AG09309 (cell line): Measurements from ENCODE around the gene MEX3B.
"Not testable (repeated sequence)": the region's sequence is repeated elsewhere in the genome, so short reads cannot be mapped to it uniquely, and the experiment has no call there.

Experiments
- DNase-seq: peaks from one replicate; pipeline ENCODE4 v3.0.0-alpha.2; 2010; ENCODE audit warnings: low read depth
- H3K4me3 ChIP-seq: 2 replicates; pipeline ENCODE4 v1.5.1; 2011; ENCODE audit warnings: mild to moderate bottlenecking, low read depth, low read length, moderate library complexity; ENCODE audit not compliant: control insufficient read depth
- TF ChIP-seq, protein P1 (sequence below): IDR thresholded peaks from 2 replicates; pipeline ENCODE4 v1.5.1; 2011; ENCODE audit warnings: mild to moderate bottlenecking, low read depth, low read length, inconsistent platforms; ENCODE audit not compliant: insufficient read depth, control insufficient read depth; ENCODE audit errors: missing control alignments

Gene MEX3B

DNA sequence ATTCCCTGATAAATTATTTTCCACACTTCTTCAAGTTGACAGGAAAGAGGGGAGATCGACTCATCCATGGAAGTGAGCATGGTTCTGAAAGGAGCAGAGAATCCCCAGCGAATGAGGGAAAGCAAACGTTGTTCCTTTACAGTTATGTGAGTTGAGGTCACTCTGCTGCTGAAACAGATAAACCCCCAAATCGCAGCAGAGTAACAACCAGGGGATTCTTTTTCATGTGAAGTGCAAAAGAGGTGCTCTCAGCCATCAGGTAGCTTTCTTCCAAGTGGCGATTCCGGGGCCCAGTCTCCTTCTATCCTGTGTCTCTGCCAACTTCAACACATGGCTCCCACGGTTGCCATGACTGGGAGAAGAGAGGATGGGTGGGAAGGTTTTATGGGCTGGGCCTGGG is 28.2 kb downstream of the MEX3B start:
- DNase-seq, result no peak
- TF ChIP-seq, protein P1, sequence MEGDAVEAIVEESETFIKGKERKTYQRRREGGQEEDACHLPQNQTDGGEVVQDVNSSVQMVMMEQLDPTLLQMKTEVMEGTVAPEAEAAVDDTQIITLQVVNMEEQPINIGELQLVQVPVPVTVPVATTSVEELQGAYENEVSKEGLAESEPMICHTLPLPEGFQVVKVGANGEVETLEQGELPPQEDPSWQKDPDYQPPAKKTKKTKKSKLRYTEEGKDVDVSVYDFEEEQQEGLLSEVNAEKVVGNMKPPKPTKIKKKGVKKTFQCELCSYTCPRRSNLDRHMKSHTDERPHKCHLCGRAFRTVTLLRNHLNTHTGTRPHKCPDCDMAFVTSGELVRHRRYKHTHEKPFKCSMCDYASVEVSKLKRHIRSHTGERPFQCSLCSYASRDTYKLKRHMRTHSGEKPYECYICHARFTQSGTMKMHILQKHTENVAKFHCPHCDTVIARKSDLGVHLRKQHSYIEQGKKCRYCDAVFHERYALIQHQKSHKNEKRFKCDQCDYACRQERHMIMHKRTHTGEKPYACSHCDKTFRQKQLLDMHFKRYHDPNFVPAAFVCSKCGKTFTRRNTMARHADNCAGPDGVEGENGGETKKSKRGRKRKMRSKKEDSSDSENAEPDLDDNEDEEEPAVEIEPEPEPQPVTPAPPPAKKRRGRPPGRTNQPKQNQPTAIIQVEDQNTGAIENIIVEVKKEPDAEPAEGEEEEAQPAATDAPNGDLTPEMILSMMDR, result no peak
- H3K4me3 ChIP-seq, result no peak overlapping the region

DNA sequence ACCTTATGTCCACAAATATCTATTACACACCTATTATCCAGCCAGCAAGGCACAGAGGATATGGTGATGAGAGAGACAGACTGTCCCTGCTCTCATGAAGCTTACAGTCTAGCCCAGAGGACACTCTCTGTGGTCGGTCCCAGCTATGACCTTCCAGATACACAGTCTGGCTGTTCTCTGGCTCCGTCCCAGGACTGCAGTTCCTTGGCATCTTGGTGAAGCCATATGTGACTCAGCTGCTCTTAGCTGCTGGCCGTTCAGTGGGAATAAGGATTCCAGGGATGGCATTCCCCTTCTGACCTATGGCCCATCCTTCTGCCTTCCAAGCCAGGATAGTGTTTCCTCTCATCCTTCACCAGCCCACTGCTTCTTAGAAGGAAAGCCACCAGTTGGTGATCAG is 30.8 kb downstream of the MEX3B start:
- no peak for DNase-seq
- TF ChIP-seq, protein P1, result no peak
- no peak overlapping the region for H3K4me3 ChIP-seq

DNA sequence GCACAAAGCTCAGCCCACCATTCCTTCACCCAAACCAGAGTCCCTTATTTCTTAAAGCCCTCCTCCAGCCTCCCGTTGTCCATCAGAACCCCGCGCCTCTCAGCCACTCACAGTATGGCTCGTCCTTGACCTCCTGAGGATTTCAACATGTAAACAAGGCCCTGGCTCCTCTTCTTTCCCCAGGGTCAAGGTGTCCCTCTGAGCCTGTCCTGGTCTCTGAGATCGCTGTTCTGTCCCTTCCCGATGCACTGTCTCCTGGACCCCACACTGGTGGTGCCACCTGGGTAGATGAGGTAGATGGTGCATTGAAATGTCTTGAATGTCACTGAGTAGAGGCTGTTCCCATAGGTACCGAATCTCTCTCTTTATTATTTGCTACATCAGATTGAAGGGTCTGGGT is 32.9 kb downstream of the MEX3B start:
- H3K4me3 ChIP-seq, result no peak overlapping the region
- DNase-seq, result no peak
- TF ChIP-seq, protein P1, result no peak

DNA sequence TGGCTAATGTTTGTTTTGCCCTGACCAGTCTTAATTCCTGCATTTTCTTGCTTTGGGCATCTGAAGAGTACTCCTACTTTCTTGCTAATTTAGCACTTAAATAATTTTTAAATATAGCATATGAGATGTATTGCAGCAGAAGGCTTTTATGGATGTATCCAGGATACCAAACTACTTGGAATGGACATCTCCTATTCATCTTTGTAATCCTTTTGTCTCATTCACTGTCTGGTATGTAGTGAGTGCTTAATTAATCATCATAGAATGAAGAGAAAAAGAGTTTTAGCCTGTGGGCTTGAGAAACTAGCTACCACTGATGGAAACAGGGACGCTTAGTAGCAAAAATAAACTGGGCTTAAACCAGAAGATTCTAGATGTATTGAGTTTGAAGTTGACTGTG is 40.6 kb downstream of the MEX3B start:
- TF ChIP-seq, protein P1, result no peak
- no peak for DNase-seq
- H3K4me3 ChIP-seq, result no peak overlapping the region

DNA sequence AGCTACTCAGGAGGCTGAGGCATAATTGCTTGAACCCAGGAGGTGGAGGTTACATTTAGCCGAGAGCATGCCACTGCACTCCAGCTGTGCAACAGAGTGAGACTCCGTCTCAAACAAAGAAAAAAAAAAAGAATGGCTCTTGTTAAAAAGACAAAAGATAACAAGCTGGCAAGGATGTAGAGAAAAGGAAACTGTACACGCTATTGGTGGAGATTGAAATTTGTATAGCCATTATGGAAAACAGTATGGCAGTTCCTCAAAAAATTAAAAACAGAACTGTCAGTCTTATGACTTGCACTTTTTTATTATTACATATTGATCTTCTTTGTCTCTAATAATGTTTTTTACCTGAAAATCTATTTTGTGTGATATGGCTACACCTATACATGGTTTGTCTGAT is 41.9 kb downstream of the MEX3B start:
- no peak for DNase-seq
- no peak overlapping the region for H3K4me3 ChIP-seq
- TF ChIP-seq, protein P1, result no peak

DNA sequence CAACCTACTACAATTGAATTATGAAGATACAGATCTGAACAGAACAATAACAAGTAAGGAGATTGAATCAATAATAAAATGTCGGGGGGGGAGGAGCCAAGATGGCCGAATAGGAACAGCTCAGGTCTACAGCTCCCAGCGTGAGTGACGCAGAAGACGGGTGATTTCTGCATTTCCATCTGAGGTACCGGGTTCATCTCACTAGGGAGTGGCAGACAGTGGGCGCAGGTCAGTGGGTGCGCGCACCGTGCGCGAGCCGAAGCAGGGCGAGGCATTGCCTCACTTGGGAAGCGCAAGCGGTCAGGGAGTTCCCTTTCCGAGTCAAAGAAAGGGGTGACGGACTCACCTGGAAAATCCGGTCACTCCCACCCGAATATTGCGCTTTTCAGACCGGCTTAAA is 50.7 kb downstream of the MEX3B start:
- not testable (repeated sequence) for DNase-seq, H3K4me3 ChIP-seq

DNA sequence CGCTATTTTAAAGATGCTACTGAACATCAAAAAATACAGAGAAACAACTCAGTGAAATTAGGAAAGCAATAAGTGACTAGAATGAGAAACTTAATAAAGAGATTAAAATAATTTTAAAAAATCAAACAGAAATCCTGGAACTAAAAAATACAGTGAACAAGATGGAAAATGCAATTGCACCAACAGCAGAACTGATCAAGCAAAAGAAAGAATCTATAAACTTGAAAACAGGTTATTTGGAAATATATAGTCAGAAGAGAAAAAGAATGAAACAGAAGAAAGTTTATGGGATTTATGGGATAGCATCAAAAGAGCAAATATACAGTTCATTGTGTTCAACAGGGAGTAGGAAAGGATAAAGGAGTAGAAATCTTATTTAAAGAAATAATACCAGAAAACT is 53.3 kb downstream of the MEX3B start:
- DNase-seq, result no peak
- TF ChIP-seq, protein P1, result no peak
- H3K4me3 ChIP-seq, result no peak overlapping the region
